Activated CD8-positive, alpha-beta memory T cell treated with anti-CD3 and anti-CD28 coated beads for 1 hour (primary cell): ENCODE results near the gene GIPC3.

Experiments used
- DNase-seq, 2 donors: peaks; one replicate each; pipeline ENCODE4 v3.0.0-alpha.2; 2020; ENCODE audit warnings: low read depth in 1 of 2; ENCODE audit errors: extremely low read depth in 1 of 2

Gene GIPC3

GRCh38 chr19:3585301-3586126, at the start of gene GIPC3:
Gene GIPC3, plus strand, starts transcription at chr19:3585478. Its CDS starts 120 bp downstream, at chr19:3585598.
- DNase-seq: no peak

- no peak for DNase-seq
Observed at GRCh38 chr19:3535563-3535965, 49.7 kb upstream of the GIPC3 start.

GRCh38 chr19:3535981-3536380, 49.3 kb upstream of the GIPC3 start:
- DNase-seq: no peak

GRCh38 chr19:3536429-3537100, 48.7 kb upstream of the GIPC3 start:
- DNase-seq: no peak

GRCh38 chr19:3537101-3537437, 48.2 kb upstream of the GIPC3 start:
- no peak for DNase-seq

- no peak for DNase-seq
Observed at GRCh38 chr19:3537438-3538240, 47.6 kb upstream of the GIPC3 start.

GRCh38 chr19:3538258-3538929, 46.9 kb upstream of the GIPC3 start:
- DNase-seq: no peak

- DNase-seq: no peak
Observed at GRCh38 chr19:3538965-3539755, 46.1 kb upstream of the GIPC3 start, which contains the start of gene TEKTIP1. Gene TEKTIP1, plus strand, starts transcription at chr19:3539174. Its CDS starts 4 bp downstream, at chr19:3539178.

GRCh38 chr19:3539756-3540118, 45.5 kb upstream of the GIPC3 start:
- no peak for DNase-seq

- no peak for DNase-seq
Observed at GRCh38 chr19:3543150-3544057, 41.9 kb upstream of the GIPC3 start.

- no peak for DNase-seq
Observed at GRCh38 chr19:3544058-3544376, 41.3 kb upstream of the GIPC3 start.

GRCh38 chr19:3544742-3545668, 40.3 kb upstream of the GIPC3 start:
- DNase-seq: peak; percentile 50 to 71

- no peak for DNase-seq
Observed at GRCh38 chr19:3545669-3546034, 39.6 kb upstream of the GIPC3 start.

GRCh38 chr19:3546119-3546518, 39.2 kb upstream of the GIPC3 start:
- DNase-seq: no peak

GRCh38 chr19:3547301-3547731, 38.0 kb upstream of the GIPC3 start:
- DNase-seq: no peak

GRCh38 chr19:3547767-3548282, 37.5 kb upstream of the GIPC3 start:
- no peak for DNase-seq

GRCh38 chr19:3548606-3549005, 36.7 kb upstream of the GIPC3 start:
- no peak for DNase-seq

- DNase-seq: no peak
Observed at GRCh38 chr19:3549816-3550215, 35.5 kb upstream of the GIPC3 start.
